MCF 10A (cell line): ENCODE data around the gene MAP2K3. TPM values are rescaled to one million over a fixed set of nuclear protein-coding genes. Genes with fewer than 3 reads are reported as not detected.

ENCODE experiments used
- BruUV-seq: library from RNA; stranded (reverse); fragments of 400-500 nt; replicated peaks from 2 replicates; lab custom pipeline; 2021; lab: Mats Ljungman, UMichigan
- CTCF ChIA-PET: fragments of 300-600 bp; sonication (Branson Sonifier 250); formaldehyde crosslinking; extraction: SDS; loops from one replicate; lab custom pipeline; 2021; ENCODE audit warnings: antibody characterized with exemption, inconsistent platforms; lab: Yijun Ruan, JAX
- POLR2A ChIA-PET: fragments of 300-600, 350-650 bp; sonication (Branson Sonifier 250); formaldehyde crosslinking; extraction: SDS; loops from one replicate; lab custom pipeline; 2020; ENCODE audit warnings: antibody characterized with exemption, inconsistent platforms; lab: Yijun Ruan, JAX
- DNase-seq: peaks from one replicate; pipeline ENCODE4 v3.0.0-alpha.2; 2018; ENCODE audit not compliant: unreplicated experiment
- H3K27ac Mint-ChIP-seq: one replicate; pipeline ENCODE4 v1.8.0; 2022; ENCODE audit warnings: mild to moderate bottlenecking, low read depth, mixed read lengths; ENCODE audit not compliant: unreplicated experiment
- H3K27me3 Mint-ChIP-seq: one replicate; pipeline ENCODE4 v1.8.0; 2022; ENCODE audit warnings: mixed read lengths; ENCODE audit not compliant: insufficient read depth, unreplicated experiment
- H3K36me3 Mint-ChIP-seq: one replicate; pipeline ENCODE4 v1.8.0; 2022; ENCODE audit warnings: mild to moderate bottlenecking, moderate library complexity, mixed read lengths; ENCODE audit not compliant: insufficient read depth, unreplicated experiment
- H3K4me1 Mint-ChIP-seq: one replicate; pipeline ENCODE4 v1.8.0; 2022; ENCODE audit warnings: mixed read lengths; ENCODE audit not compliant: insufficient read depth, unreplicated experiment
- H3K4me3 Mint-ChIP-seq: one replicate; pipeline ENCODE4 v1.8.0; 2022; ENCODE audit warnings: mild to moderate bottlenecking, moderate library complexity, mixed read lengths; ENCODE audit not compliant: unreplicated experiment
- H3K9me3 Mint-ChIP-seq: one replicate; pipeline ENCODE4 v1.8.0; 2022; ENCODE audit warnings: mixed read lengths; ENCODE audit not compliant: unreplicated experiment
- CTCF ChIP-seq: fragments of 200-600 bp; IDR thresholded peaks from one replicate; pipeline ENCODE4 v1.8.0; 2022; ENCODE audit warnings: antibody characterized with exemption, mild to moderate bottlenecking; ENCODE audit not compliant: unreplicated experiment
- intact Hi-C: fragments of 100-400 bp; cut with micrococcal nuclease; formaldehyde crosslinking; loops from 2 replicates; pipeline ENCODE4 v1.14.1; 2022
- total RNA-seq: library from RNA; stranded (reverse); gene quantifications from 2 replicates; pipeline ENCODE4 v1.2.3, GENCODE V29; 2022

The MAP2K3 gene
- total RNA-seq, 1 experiment from 2014 or later, result 45.2 TPM

- Mint-ChIP-seq H3K36me3 (no peaks in the 10 kb centered on the region), H3K9me3 (no peaks in the 10 kb centered on the region), H3K4me1 (peaks cover 6% of the 10 kb centered on the region), H3K27me3 (no peaks in the 10 kb centered on the region), H3K4me3 (no peak overlapping the region), H3K27ac (no peak overlapping the region)
- CTCF ChIA-PET, result interaction anchor here (1.8 kb wide), 1 partner anchor 11 kb away, joined by 6 read pairs; no protein-coding TSS in a partner anchor
- POLR2A ChIA-PET, result no interaction called here
- intact Hi-C loops, result no loop called here
- BruUV-seq, result no TSS peak
- no peak for TF ChIP-seq CTCF
- no peak for DNase-seq
Measured at GRCh38 chr17:21268596-21269188, 15.8 kb upstream of the MAP2K3 start.

GRCh38 chr17:21269394-21269793 lies 15.1 kb upstream of the MAP2K3 start:
- no TSS peak for BruUV-seq
- no peak for TF ChIP-seq CTCF
- Mint-ChIP-seq H3K27me3 (no peaks in the 10 kb centered on the region), H3K36me3 (no peaks in the 10 kb centered on the region), H3K4me3 (no peak overlapping the region), H3K4me1 (peaks cover 5% of the 10 kb centered on the region), H3K9me3 (no peaks in the 10 kb centered on the region), H3K27ac (no peak overlapping the region)
- CTCF ChIA-PET, result interaction anchor here (0.7 to 1.8 kb wide), 2 partner anchors 10 to 251 kb away, joined by 4 to 6 read pairs; no protein-coding TSS in a partner anchor
- POLR2A ChIA-PET, result no interaction called here
- DNase-seq, result no peak
- intact Hi-C loops, result no loop called here

GRCh38 chr17:21271454-21272183 lies 12.9 kb upstream of the MAP2K3 start:
- H3K27me3 Mint-ChIP-seq, result no peaks in the 10 kb centered on the region
- no peaks in the 10 kb centered on the region for H3K9me3 Mint-ChIP-seq
- no peak overlapping the region for H3K4me3 Mint-ChIP-seq
- TF ChIP-seq CTCF, result no peak
- H3K27ac Mint-ChIP-seq, result no peak overlapping the region
- CTCF ChIA-PET, result interaction anchor here (0.6 kb wide), 1 partner anchor 143 kb away, joined by 4 read pairs; no protein-coding TSS in a partner anchor
- no peaks in the 10 kb centered on the region for H3K36me3 Mint-ChIP-seq
- H3K4me1 Mint-ChIP-seq, result peaks cover 5% of the 10 kb centered on the region
- intact Hi-C loops, result no loop called here
- BruUV-seq, result no TSS peak
- DNase-seq, result no peak
- POLR2A ChIA-PET, result interaction anchor here (0.6 kb wide), 1 partner anchor 17 kb away, joined by 4 read pairs; no protein-coding TSS in a partner anchor

GRCh38 chr17:21272250-21272649 lies 12.3 kb upstream of the MAP2K3 start:
- ChIA-PET POLR2A (interaction anchor here (1.4 kb wide), 1 partner anchor 8 kb away, joined by 4 read pairs; no protein-coding TSS in a partner anchor), CTCF (interaction anchor here (0.6 kb wide), 1 partner anchor 143 kb away, joined by 4 read pairs; no protein-coding TSS in a partner anchor)
- Mint-ChIP-seq H3K27ac (no peak overlapping the region), H3K9me3 (no peaks in the 10 kb centered on the region), H3K4me3 (no peak overlapping the region), H3K27me3 (no peaks in the 10 kb centered on the region), H3K4me1 (peaks cover 5% of the 10 kb centered on the region), H3K36me3 (no peaks in the 10 kb centered on the region)
- no peak for TF ChIP-seq CTCF
- DNase-seq, result no peak
- BruUV-seq, result no TSS peak
- intact Hi-C loops, result no loop called here
